ENCODE data around the gene PRRT2.
A peak's percentile ranks its signal among the peaks of the same experiment; 100 is the strongest.

Gene PRRT2

DNA sequence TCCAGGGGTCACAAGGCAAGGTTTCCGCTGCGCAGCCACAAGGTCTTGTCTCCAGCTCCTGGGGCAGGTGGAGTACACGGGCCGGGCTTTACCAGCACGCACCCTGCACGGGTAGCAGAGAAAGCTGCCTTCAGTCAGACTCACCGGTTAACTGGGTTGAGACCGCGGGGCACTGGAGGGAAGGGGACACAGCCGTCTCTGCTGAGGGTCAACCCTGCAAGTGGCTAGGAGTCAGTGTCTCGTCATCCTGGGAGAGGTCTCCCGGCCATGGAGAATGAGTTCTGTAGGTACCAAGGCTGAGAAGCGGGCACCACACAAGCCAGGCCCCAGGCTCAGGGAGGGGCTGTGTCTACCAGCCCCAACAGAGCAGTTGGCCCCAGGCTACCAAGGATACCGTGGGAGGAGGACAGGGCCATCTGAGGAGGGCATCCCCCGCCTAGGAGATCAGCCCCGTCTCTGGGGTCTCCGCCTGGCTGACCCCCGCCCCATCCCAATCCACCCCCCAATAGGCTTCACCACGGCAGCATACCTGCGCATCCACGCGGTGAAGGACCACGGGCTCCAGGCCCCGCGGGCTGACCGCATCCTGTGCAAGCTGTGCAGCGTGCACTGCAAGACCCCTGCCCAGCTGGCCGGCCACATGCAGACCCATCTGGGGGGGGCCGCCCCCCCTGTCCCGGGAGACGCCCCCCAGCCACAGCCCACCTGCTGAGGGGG is 2.8 kb upstream of the PRRT2 start:
- Histone ChIP-seq H3K9me3 (ENCODE audit: insufficient read depth, low read depth, low read length) (no peaks in the 10 kb centered on the region), H3K4me2 (ENCODE audit: low read depth, low read length, poor library complexity, severe bottlenecking) (peak overlapping the region; percentile 97), H3K4me3 (ENCODE audit: low read length, poor library complexity, severe bottlenecking) (peak overlapping the region; percentile 97), H3K79me2 (ENCODE audit: insufficient read depth, low read length) (peaks cover 47% of the 10 kb centered on the region), H3K9ac (ENCODE audit: low read depth, low read length, poor library complexity, severe bottlenecking) (peak overlapping the region; percentile 89), H3K36me3 (ENCODE audit: insufficient read depth, low read length) (peaks cover 35% of the 10 kb centered on the region), H3F3A (ENCODE audit: low read depth) (peaks cover 7% of the 10 kb centered on the region), H3K27me3 (ENCODE audit: insufficient read depth, low read length, poor library complexity, severe bottlenecking) (no peaks in the 10 kb centered on the region), H3K9me2 (replicated peaks; ENCODE audit: low read depth, low read length) (no peaks in the 10 kb centered on the region), H2AFZ (ENCODE audit: low read length) (no peak overlapping the region), H3K4me1 (ENCODE audit: insufficient read depth, low read length, poor library complexity, severe bottlenecking) (peaks cover 42% of the 10 kb centered on the region), H4K20me1 (ENCODE audit: insufficient read depth, low read length, poor library complexity, severe bottlenecking) (peaks cover 35% of the 10 kb centered on the region)
- no peak for TF ChIP-seq EZH2phosphoT487 (IDR thresholded peaks at IDR 0.05; ENCODE audit: borderline replicate concordance)
- TF ChIP-seq, protein P1, sequence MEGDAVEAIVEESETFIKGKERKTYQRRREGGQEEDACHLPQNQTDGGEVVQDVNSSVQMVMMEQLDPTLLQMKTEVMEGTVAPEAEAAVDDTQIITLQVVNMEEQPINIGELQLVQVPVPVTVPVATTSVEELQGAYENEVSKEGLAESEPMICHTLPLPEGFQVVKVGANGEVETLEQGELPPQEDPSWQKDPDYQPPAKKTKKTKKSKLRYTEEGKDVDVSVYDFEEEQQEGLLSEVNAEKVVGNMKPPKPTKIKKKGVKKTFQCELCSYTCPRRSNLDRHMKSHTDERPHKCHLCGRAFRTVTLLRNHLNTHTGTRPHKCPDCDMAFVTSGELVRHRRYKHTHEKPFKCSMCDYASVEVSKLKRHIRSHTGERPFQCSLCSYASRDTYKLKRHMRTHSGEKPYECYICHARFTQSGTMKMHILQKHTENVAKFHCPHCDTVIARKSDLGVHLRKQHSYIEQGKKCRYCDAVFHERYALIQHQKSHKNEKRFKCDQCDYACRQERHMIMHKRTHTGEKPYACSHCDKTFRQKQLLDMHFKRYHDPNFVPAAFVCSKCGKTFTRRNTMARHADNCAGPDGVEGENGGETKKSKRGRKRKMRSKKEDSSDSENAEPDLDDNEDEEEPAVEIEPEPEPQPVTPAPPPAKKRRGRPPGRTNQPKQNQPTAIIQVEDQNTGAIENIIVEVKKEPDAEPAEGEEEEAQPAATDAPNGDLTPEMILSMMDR (conservative IDR thresholded peaks at IDR 0.05; ENCODE audit: low read length): no peak

DNA sequence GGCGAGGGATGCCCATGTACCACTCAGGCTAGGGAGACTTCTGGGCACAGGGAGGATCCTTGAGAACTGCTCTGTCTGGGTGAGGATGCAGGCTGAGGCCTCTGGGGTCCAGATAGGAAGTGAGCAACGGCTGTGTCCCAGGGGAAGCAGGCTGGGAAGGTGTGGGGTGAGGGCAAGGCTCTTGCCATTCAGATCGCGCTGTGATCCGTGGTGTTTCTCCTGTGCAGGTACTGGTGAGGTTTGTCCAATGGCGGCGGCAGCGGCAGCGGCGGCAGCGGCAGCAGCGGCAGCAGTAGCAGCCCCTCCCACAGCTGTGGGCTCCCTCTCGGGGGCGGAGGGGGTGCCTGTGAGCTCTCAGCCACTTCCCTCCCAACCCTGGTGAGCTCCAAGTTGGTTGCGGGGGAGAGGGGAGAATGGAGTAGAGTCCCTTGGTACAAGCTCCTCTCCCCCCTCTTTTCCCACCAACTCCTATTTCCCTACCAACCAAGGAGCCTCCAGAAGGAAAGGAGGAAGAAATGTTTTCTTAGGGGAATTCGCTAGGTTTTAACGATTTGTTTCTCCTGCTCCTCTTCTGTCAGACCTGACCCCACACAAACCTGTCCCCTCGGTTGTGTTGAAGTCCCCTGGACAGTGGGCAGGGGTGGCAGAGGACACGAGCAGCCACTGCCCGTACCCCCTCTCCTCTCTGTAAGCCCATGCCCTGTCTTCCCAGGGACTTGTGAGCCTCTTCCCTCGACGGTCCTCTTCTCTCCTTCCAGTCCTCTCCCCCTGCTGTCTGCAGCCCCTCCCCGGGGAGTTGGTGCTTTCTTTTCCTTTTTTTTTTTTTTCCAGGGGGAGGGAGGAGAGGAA is 1.9 kb upstream of the PRRT2 start:
- H3K9ac ChIP-seq (ENCODE audit: low read depth, low read length, poor library complexity, severe bottlenecking): peak overlapping the region; percentile 89
- H3K4me2 ChIP-seq (ENCODE audit: low read depth, low read length, poor library complexity, severe bottlenecking): peak overlapping the region; percentile 97
- H3K36me3 ChIP-seq (ENCODE audit: insufficient read depth, low read length): peaks cover 33% of the 10 kb centered on the region
- H3K4me1 ChIP-seq (ENCODE audit: insufficient read depth, low read length, poor library complexity, severe bottlenecking): peaks cover 43% of the 10 kb centered on the region
- TF ChIP-seq, protein P1 (conservative IDR thresholded peaks at IDR 0.05; ENCODE audit: low read length): no peak
- TF ChIP-seq EZH2phosphoT487 (IDR thresholded peaks at IDR 0.05; ENCODE audit: borderline replicate concordance): no peak
- peaks cover 35% of the 10 kb centered on the region for H4K20me1 ChIP-seq (ENCODE audit: insufficient read depth, low read length, poor library complexity, severe bottlenecking)
- H3F3A ChIP-seq (ENCODE audit: low read depth): peaks cover 9% of the 10 kb centered on the region; the same call in 1 of the 2 replicates
- peaks cover 50% of the 10 kb centered on the region for H3K79me2 ChIP-seq (ENCODE audit: insufficient read depth, low read length)
- peak overlapping the region; percentile 97 for H3K4me3 ChIP-seq (ENCODE audit: low read length, poor library complexity, severe bottlenecking)
- H3K9me2 ChIP-seq (replicated peaks; ENCODE audit: low read depth, low read length): no peaks in the 10 kb centered on the region
- H2AFZ ChIP-seq (ENCODE audit: low read length): no peak overlapping the region
- H3K27me3 ChIP-seq (ENCODE audit: insufficient read depth, low read length, poor library complexity, severe bottlenecking): no peaks in the 10 kb centered on the region
- no peaks in the 10 kb centered on the region for H3K9me3 ChIP-seq (ENCODE audit: insufficient read depth, low read depth, low read length)

DNA sequence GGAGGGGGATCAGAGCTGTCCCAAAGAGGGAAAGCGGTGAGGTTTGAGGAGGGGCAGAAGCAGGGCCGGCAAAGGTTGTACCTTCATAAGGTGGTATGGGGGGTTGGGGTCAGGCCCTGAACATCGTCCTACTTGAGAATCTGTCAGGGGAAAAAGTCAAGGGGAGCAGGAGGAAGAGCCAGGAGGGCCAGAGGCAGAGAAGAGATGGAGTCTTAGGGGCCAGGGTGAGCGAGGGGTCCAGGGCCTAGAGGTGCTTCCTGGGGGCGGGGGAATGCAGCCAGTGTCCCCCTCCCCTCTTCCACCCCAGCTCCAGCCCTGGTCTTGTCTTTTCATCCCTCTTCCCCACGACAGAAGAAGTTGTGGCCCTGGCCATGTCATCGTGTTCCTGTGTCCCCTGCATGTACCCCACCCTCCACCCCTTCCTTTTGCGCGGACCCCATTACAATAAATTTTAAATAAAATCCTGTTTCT is 1.3 kb upstream of the PRRT2 start:
- Histone ChIP-seq H3K9me3 (ENCODE audit: insufficient read depth, low read depth, low read length) (no peaks in the 10 kb centered on the region), H3K36me3 (ENCODE audit: insufficient read depth, low read length) (peaks cover 33% of the 10 kb centered on the region), H4K20me1 (ENCODE audit: insufficient read depth, low read length, poor library complexity, severe bottlenecking) (peaks cover 35% of the 10 kb centered on the region), H3K4me3 (ENCODE audit: low read length, poor library complexity, severe bottlenecking) (no peak overlapping the region), H3F3A (ENCODE audit: low read depth) (peaks cover 10% of the 10 kb centered on the region; the same call in 1 of the 2 replicates), H3K4me2 (ENCODE audit: low read depth, low read length, poor library complexity, severe bottlenecking) (peak overlapping the region; percentile 97), H2AFZ (ENCODE audit: low read length) (no peak overlapping the region), H3K79me2 (ENCODE audit: insufficient read depth, low read length) (peaks cover 53% of the 10 kb centered on the region), H3K4me1 (ENCODE audit: insufficient read depth, low read length, poor library complexity, severe bottlenecking) (peaks cover 47% of the 10 kb centered on the region), H3K9me2 (replicated peaks; ENCODE audit: low read depth, low read length) (no peaks in the 10 kb centered on the region), H3K9ac (ENCODE audit: low read depth, low read length, poor library complexity, severe bottlenecking) (no peak overlapping the region), H3K27me3 (ENCODE audit: insufficient read depth, low read length, poor library complexity, severe bottlenecking) (no peaks in the 10 kb centered on the region)
- no peak for TF ChIP-seq EZH2phosphoT487 (IDR thresholded peaks at IDR 0.05; ENCODE audit: borderline replicate concordance)
- TF ChIP-seq, protein P1 (conservative IDR thresholded peaks at IDR 0.05; ENCODE audit: low read length): no peak
